AG08395 (cell line): Measurements from ENCODE around the gene GRM8.

Experiments used
- DNase-seq: peaks from one replicate; pipeline ENCODE4 v3.0.0; 2012; ENCODE audit warnings: mixed read lengths, low spot score

GRM8 gene

GRCh38 chr7:127252778-127253280 is at the start of gene GRM8:
Gene GRM8 (minus strand): TSS chr7:127252941.
- peak; percentile 30 for DNase-seq

- no peak for DNase-seq
Measured at GRCh38 chr7:127290801-127291361, 38.1 kb upstream of the GRM8 start.

GRCh38 chr7:127290116-127290655 is 37.4 kb upstream of the GRM8 start:
- no peak for DNase-seq

GRCh38 chr7:127287133-127287532 is 34.4 kb upstream of the GRM8 start:
- no peak for DNase-seq

GRCh38 chr7:127270093-127270492 is 17.4 kb upstream of the GRM8 start:
- DNase-seq: no peak

GRCh38 chr7:127266047-127266446 is 13.3 kb upstream of the GRM8 start:
- DNase-seq: no peak

GRCh38 chr7:127264219-127264618 is 11.5 kb upstream of the GRM8 start:
- no peak for DNase-seq

GRCh38 chr7:127258111-127258510 is 5.4 kb upstream of the GRM8 start:
- no peak for DNase-seq

- DNase-seq: no peak
Measured at GRCh38 chr7:127257086-127257485, 4.3 kb upstream of the GRM8 start.

- DNase-seq: no peak
Measured at GRCh38 chr7:127256041-127256725, 3.4 kb upstream of the GRM8 start.

- no peak for DNase-seq
Measured at GRCh38 chr7:127254163-127254684, 1.5 kb upstream of the GRM8 start.

GRCh38 chr7:127253281-127254162 is 781 bp upstream of the GRM8 start:
- DNase-seq: peak; percentile 70

GRCh38 chr7:127252377-127252713 is 396 bp downstream of the GRM8 start:
- DNase-seq: no peak

GRCh38 chr7:127251465-127252376 is 1.0 kb downstream of the GRM8 start:
- no peak for DNase-seq

- DNase-seq: no peak
Measured at GRCh38 chr7:127251036-127251464, 1.7 kb downstream of the GRM8 start.

- DNase-seq: no peak
Measured at GRCh38 chr7:127250312-127251035, 2.3 kb downstream of the GRM8 start.

GRCh38 chr7:127245607-127246006 is 7.1 kb downstream of the GRM8 start:
- DNase-seq: no peak

- DNase-seq: no peak
Measured at GRCh38 chr7:127245002-127245401, 7.7 kb downstream of the GRM8 start.

GRCh38 chr7:127239814-127240213 is 12.9 kb downstream of the GRM8 start:
- DNase-seq: no peak

GRCh38 chr7:127233630-127234029 is 19.1 kb downstream of the GRM8 start:
- DNase-seq: no peak

GRCh38 chr7:127231415-127231814 is 21.3 kb downstream of the GRM8 start:
- DNase-seq: no peak
